Common myeloid progenitor, CD34-positive (primary cell): ENCODE results near the gene OR4D2.

Source experiments
- CTCF ChIA-PET: fragments of 350-600 bp; sonication (Branson Sonifier 250); formaldehyde crosslinking; loops from one replicate; lab custom pipeline; 2021; ENCODE audit warnings: antibody characterized with exemption; lab: Charles Lee
- POLR2A ChIA-PET: fragments of 350-600 bp; sonication (Branson Sonifier 250); formaldehyde crosslinking; loops from one replicate; lab custom pipeline; 2021; ENCODE audit warnings: antibody characterized with exemption; lab: Charles Lee
- DNase-seq, 3 donors: peaks; one replicate each; pipeline versions ENCODE4 v3.0.0 to v3.0.0-alpha.2; 2013
- H3K27ac ChIP-seq, 2 experiments: 1 replicate in 1 of 2; 2 replicates in 1 of 2; pipeline ENCODE4 v1.7.0; 2013; ENCODE audit warnings: inconsistent platforms in 2 of 2, low read length in 2 of 2, mild to moderate bottlenecking in 2 of 2, low read depth in 1 of 2, moderate library complexity in 1 of 2; ENCODE audit not compliant: severe bottlenecking in 2 of 2, insufficient read depth in 1 of 2, poor library complexity in 1 of 2
- H3K27me3 ChIP-seq, 5 experiments: replicated peaks in 2 of 5; 1 replicate in 3 of 5; 2 replicates in 2 of 5; pipeline versions ENCODE4 v1.6.1 to v1.7.0; 2013; ENCODE audit warnings: low read length in 4 of 5, mild to moderate bottlenecking in 2 of 5, moderate library complexity in 2 of 5, inconsistent platforms in 1 of 5; ENCODE audit not compliant: insufficient read depth in 5 of 5, control insufficient read depth in 4 of 5
- H3K36me3 ChIP-seq, 4 experiments: 1 replicate in 2 of 4; 2 replicates in 2 of 4; pipeline versions ENCODE4 v1.6.1 to v1.7.0; 2013; ENCODE audit warnings: low read length in 3 of 4, control low read depth in 1 of 4, mild to moderate bottlenecking in 1 of 4; ENCODE audit not compliant: control insufficient read depth in 4 of 4, insufficient read depth in 4 of 4
- H3K4me1 ChIP-seq, 4 experiments: 1 replicate in 3 of 4; 2 replicates in 1 of 4; pipeline versions ENCODE4 v1.6.1 to v1.7.1; 2013; ENCODE audit warnings: low read length in 3 of 4, mild to moderate bottlenecking in 3 of 4, control low read depth in 1 of 4, inconsistent platforms in 1 of 4, moderate library complexity in 1 of 4; ENCODE audit not compliant: control insufficient read depth in 4 of 4, insufficient read depth in 4 of 4; ENCODE audit errors: control extremely low read depth in 1 of 4
- H3K4me3 ChIP-seq, 7 experiments: 1 replicate in 4 of 7; 2 replicates in 3 of 7; pipeline versions ENCODE4 v1.5.1 to v1.7.0; 2013; ENCODE audit warnings: mild to moderate bottlenecking in 7 of 7, low read length in 6 of 7, moderate library complexity in 6 of 7, inconsistent platforms in 2 of 7, low read depth in 2 of 7, control low read depth in 1 of 7; ENCODE audit not compliant: insufficient read depth in 4 of 7, control insufficient read depth in 1 of 7; ENCODE audit errors: extremely low read depth in 1 of 7
- H3K9me3 ChIP-seq, 5 experiments: 1 replicate in 4 of 5; 2 replicates in 1 of 5; pipeline versions ENCODE4 v1.6.1 to v1.7.1; 2013; ENCODE audit warnings: low read length in 4 of 5, mild to moderate bottlenecking in 2 of 5, inconsistent platforms in 1 of 5, low read depth in 1 of 5, moderate library complexity in 1 of 5; ENCODE audit not compliant: control insufficient read depth in 4 of 5, insufficient read depth in 2 of 5; ENCODE audit errors: control extremely low read depth in 1 of 5
- WGBS: methylation state at CpG from one replicate; pipeline ENCODE4 v1.1.5; 2013; ENCODE audit not compliant: insufficient coverage; 5-methylcytosine and 5-hydroxymethylcytosine counted together

Gene OR4D2

DNA sequence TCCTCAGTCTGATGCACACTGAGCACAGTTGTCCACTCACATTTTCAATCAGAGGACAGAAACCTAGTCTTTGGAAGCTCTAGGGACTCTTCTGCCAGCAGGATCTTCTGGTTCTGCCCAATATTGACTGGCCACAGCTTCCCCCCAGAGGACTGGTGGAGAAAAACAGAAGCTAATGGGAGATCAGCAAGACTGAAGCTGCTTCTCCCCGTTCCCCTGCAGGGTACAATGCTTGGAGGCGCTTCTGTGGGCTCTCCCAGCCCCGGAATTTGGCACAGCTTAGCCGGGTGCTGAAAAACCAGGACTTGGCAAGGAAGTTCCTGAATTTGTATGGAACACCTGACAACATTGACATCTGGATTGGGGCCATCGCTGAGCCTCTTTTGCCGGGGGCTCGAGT lies 36.1 kb downstream of the OR4D2 start:
- POLR2A ChIA-PET, result no interaction called here
- Histone ChIP-seq H3K4me1 (no peaks in the 10 kb centered on the region), H3K27me3 (peaks cover 0 to 12% (median 4%) of the 10 kb centered on the region in 5 experiments), H3K27ac (no peak overlapping the region), H3K4me3 (no peak overlapping the region), H3K9me3 (no peaks in the 10 kb centered on the region), H3K36me3 (peaks cover 0 to 23% (median 18%) of the 10 kb centered on the region in 4 experiments)
- WGBS, result 96% methylated on average over 6 of the region's 7 CpGs
- no peak for DNase-seq
- CTCF ChIA-PET, result interaction anchor here (1.5 to 2.1 kb wide), 2 partner anchors 10 to 12 kb away, joined by 3 to 8 read pairs; partner anchors contain the start of gene EPX

DNA sequence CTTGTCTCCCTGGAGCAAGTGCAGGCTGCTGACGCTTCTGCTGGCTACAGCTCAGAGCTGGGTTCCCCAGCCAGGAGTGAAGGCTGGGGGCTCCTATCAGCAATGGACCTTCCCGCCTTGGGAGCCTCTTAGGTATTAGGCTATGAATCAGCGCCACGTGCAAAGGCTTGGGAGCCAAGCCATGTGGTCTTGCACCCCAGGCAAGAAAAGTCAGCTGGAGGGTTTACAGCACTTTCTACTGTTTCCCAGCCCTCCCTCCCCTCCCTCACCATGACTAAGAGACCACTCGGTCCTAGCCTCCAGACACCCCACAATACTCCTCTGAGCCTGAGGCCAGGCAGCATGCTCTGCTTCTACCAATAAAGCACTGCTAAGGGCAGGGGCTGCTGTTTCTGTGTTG lies 38.0 kb downstream of the OR4D2 start:
- Histone ChIP-seq H3K4me1 (no peaks in the 10 kb centered on the region), H3K4me3 (no peak overlapping the region), H3K36me3 (peaks cover 2 to 37% (median 29%) of the 10 kb centered on the region in 4 experiments), H3K27ac (no peak overlapping the region), H3K27me3 (peaks cover 0 to 3% (median 0%) of the 10 kb centered on the region in 5 experiments), H3K9me3 (no peaks in the 10 kb centered on the region)
- WGBS, result 89% methylated on average over 4 of the region's 5 CpGs
- DNase-seq, result no peak
- ChIA-PET POLR2A (no interaction called here), CTCF (no interaction called here)

DNA sequence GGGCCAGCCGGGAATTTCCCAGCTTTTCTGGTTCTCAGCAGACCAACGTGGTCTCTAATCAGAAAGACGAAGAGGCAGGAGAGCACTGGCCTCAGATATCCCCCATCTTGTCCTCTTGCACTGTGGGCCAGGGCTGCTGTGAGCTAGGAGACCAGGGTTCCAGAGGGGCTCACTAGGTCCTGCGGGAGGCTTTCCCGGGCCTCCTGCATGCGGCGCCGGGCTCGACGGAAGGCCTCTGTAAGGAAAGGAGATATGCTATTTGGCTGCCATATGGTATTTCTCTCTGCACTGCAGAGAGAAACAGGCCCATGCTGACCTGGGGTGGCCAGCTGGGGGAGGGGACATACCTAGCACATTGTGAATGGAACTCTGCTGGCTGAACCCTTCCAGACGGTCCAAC lies 39.2 kb downstream of the OR4D2 start:
- DNase-seq, result no peak
- no peak overlapping the region for H3K27ac ChIP-seq
- H3K36me3 ChIP-seq, result peaks cover 3 to 48% (median 33%) of the 10 kb centered on the region in 4 experiments
- ChIA-PET CTCF (no interaction called here), POLR2A (no interaction called here)
- H3K9me3 ChIP-seq, result no peaks in the 10 kb centered on the region
- H3K4me1 ChIP-seq, result no peaks in the 10 kb centered on the region
- H3K27me3 ChIP-seq, result no peaks in the 10 kb centered on the region
- no peak overlapping the region for H3K4me3 ChIP-seq
- WGBS, result 95% methylated on average over 10 of the region's 11 CpGs

DNA sequence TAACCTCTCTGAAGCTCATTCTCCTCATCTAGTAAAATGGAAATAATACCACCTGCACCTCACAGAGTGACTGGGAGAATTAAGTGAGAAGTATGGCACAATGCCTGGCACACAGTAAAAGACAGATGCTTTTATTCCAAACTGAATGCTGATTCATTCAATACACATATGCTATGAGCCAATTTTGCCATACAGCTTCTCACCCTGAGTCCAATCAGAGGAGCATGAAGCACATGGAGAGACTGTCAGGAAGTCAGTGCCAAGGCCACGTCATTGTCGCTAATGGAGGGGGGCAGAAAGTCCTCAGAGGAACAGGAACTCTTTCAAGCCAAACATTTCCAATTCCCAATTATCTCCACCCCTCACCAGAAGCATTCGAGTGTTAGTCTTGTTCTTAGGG lies 40.7 kb downstream of the OR4D2 start:
- ChIA-PET CTCF (interaction anchor here (0.5 to 1.3 kb wide), 2 partner anchors 9 to 832 kb away, joined by 3 to 4 read pairs; no protein-coding TSS in a partner anchor), POLR2A (no interaction called here)
- WGBS, result 100% methylated on average over 1 of the region's 3 CpGs
- H3K36me3 ChIP-seq, result peaks cover 9 to 61% (median 36%) of the 10 kb centered on the region in 4 experiments
- no peak overlapping the region for H3K4me3 ChIP-seq
- no peak overlapping the region for H3K27ac ChIP-seq
- no peaks in the 10 kb centered on the region for H3K4me1 ChIP-seq
- DNase-seq, result no peak
- no peaks in the 10 kb centered on the region for H3K9me3 ChIP-seq
- H3K27me3 ChIP-seq, result no peaks in the 10 kb centered on the region

DNA sequence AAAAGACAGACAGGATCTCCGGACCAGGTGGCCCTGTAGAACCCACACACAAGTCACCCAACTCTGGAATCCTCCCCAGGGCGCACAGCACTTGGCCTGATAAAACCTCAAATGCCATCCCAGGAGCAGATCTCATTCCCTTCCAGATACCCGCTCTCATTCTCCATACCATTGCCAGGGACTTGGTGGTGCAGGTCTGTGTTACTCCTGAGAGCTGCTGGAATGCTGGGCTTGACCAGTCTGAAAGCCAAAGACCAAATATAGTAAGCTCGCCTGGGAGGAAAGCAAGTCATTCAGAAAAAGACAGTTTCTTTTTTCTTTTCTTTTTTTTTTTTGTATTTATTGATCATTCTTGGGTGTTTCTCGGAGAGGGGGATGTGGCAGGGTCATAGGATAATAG lies 41.6 kb downstream of the OR4D2 start:
- H3K27me3 ChIP-seq, result no peaks in the 10 kb centered on the region
- H3K4me1 ChIP-seq, result no peaks in the 10 kb centered on the region
- ChIA-PET CTCF (no interaction called here), POLR2A (no interaction called here)
- no peaks in the 10 kb centered on the region for H3K9me3 ChIP-seq
- 100% methylated on average over 2 of the region's 5 CpGs for WGBS
- H3K27ac ChIP-seq, result no peak overlapping the region
- H3K36me3 ChIP-seq, result peaks cover 10 to 69% (median 44%) of the 10 kb centered on the region in 4 experiments
- H3K4me3 ChIP-seq, result no peak overlapping the region
- DNase-seq, result no peak

DNA sequence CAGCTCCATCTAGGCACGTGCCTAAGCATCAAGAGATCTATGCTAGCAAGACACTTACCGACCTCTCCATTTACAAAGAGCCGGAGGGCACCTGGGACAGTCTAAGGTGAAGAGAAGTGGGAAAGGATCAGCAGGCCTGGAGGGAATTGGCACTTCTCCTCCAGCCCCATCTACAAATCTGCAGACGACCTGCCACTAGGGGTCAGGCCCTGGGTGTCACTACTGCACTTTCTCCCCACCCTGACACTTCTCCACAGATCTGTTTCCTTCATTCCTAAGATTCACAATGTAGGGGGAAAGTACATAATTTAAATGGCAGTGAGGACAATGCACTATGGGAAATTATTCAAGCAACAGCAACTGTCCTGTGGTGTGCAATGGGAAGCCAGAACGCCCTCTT lies 44.1 kb downstream of the OR4D2 start:
- H3K4me3 ChIP-seq, result no peak overlapping the region
- CTCF ChIA-PET, result interaction anchor here (0.5 to 2.1 kb wide), 2 partner anchors 11 to 208 kb away, joined by 3 to 13 read pairs; no protein-coding TSS in a partner anchor
- no peaks in the 10 kb centered on the region for H3K4me1 ChIP-seq
- no peaks in the 10 kb centered on the region for H3K27me3 ChIP-seq
- WGBS, result no CpG with 5 or more reads among the region's 5 CpGs
- DNase-seq, result no peak
- no peaks in the 10 kb centered on the region for H3K9me3 ChIP-seq
- H3K27ac ChIP-seq, result no peak overlapping the region
- POLR2A ChIA-PET, result no interaction called here
- H3K36me3 ChIP-seq, result peaks cover 15 to 83% (median 53%) of the 10 kb centered on the region in 4 experiments

GRCh38 chr17:58215685-58216084 lies 48.9 kb downstream of the OR4D2 start:
- Histone ChIP-seq H3K9me3 (no peaks in the 10 kb centered on the region), H3K27ac (no peak overlapping the region), H3K27me3 (no peaks in the 10 kb centered on the region), H3K36me3 (peaks cover 13 to 44% (median 26%) of the 10 kb centered on the region in 4 experiments), H3K4me1 (peaks cover 6 to 16% (median 13%) of the 10 kb centered on the region in 4 experiments), H3K4me3 (no peak overlapping the region)
- ChIA-PET CTCF (interaction anchor here (1.2 to 2.8 kb wide), 4 partner anchors 16 to 211 kb away, joined by 3 to 18 read pairs (median 3); no protein-coding TSS in a partner anchor), POLR2A (no interaction called here)
- DNase-seq, result no peak
